Transverse colon (tissue), 4 donors: ENCODE measurements around the gene HIVEP3. TPM values are rescaled to one million over a fixed set of nuclear protein-coding genes. Genes with fewer than 3 reads are reported as not detected.

Experiments used
- DNase-seq: peaks from one replicate; pipeline ENCODE4 v3.0.0-alpha.2; 2019
- H3K27ac ChIP-seq, 4 donors: fragments of 200-600 bp; sonication (generic); 2 replicates each; pipeline ENCODE4 v1.5.1; 2016 to 2018; ENCODE audit warnings: inconsistent platforms in 4 of 4
- H3K27me3 ChIP-seq: fragments of 200-600 bp; sonication (generic); 2 replicates; pipeline ENCODE4 v1.5.1; 2017; ENCODE audit warnings: inconsistent platforms
- H3K36me3 ChIP-seq, 4 donors: fragments of 200-600 bp; sonication (generic); 2 replicates each; pipeline ENCODE4 v1.5.1; 2017 to 2019; ENCODE audit warnings: inconsistent platforms in 4 of 4
- H3K4me1 ChIP-seq, 4 donors: fragments of 200-600 bp; sonication (generic); 2 replicates each; pipeline ENCODE4 v1.5.1; 2017 to 2020; ENCODE audit warnings: inconsistent platforms in 4 of 4
- H3K4me3 ChIP-seq, 4 donors: fragments of 200-600 bp; sonication (generic); 1 replicate in 1 of 4; 2 replicates in 3 of 4; pipeline versions ENCODE4 v1.5.1 to v1.6.1; 2017 to 2019; ENCODE audit warnings: inconsistent platforms in 4 of 4
- H3K9me3 ChIP-seq, 2 donors: fragments of 200-600 bp; sonication (generic); 2 replicates each; pipeline ENCODE4 v1.5.1; 2017 to 2019; ENCODE audit warnings: inconsistent platforms in 2 of 2
- CTCF ChIP-seq, 5 experiments: fragments of 200-600 bp in 3 of 5; fragments of 450-650 bp in 2 of 5; sonication (generic) in 3 of 5; IDR thresholded peaks; 1 replicate in 2 of 5; 2 replicates in 3 of 5; pipeline ENCODE4 v1.5.1; 2016 to 2017; ENCODE audit warnings: antibody characterized with exemption in 5 of 5, inconsistent platforms in 3 of 5, mild to moderate bottlenecking in 2 of 5, moderate library complexity in 1 of 5
- EP300 ChIP-seq: sonication (generic); formaldehyde crosslinking; IDR thresholded peaks from one replicate; pipeline ENCODE4 v1.6.1; 2017; ENCODE audit warnings: antibody characterized with exemption, low read depth
- POLR2A ChIP-seq: fragments of 450-650 bp; IDR thresholded peaks from one replicate; pipeline ENCODE4 v1.6.1; 2016; ENCODE audit warnings: antibody characterized with exemption, mild to moderate bottlenecking, moderate library complexity
- POLR2AphosphoS5 ChIP-seq, 3 donors: sonication (generic); formaldehyde crosslinking; IDR thresholded peaks; one replicate each; pipeline ENCODE4 v1.6.1; 2016; ENCODE audit warnings: antibody characterized with exemption in 3 of 3
- WGBS, 2 donors: methylation state at CpG; one replicate each; pipeline ENCODE4 v1.1.5; 2018; ENCODE audit warnings: low coverage in 1 of 2; 5-methylcytosine and 5-hydroxymethylcytosine counted together
- in situ Hi-C, 4 donors: fragments of 200-750 bp; cut with MboI; loops; one replicate each; pipeline versions ENCODE4 v1.15.0 to v1.15.1; 2017; ENCODE audit warnings: low sequenced_read_pairs in 3 of 4, low pct_ligation_motif_present in 1 of 4, low pct_unique_long_range_greater_than_20kb in 1 of 4
- intact Hi-C: fragments of 100-400 bp; cut with DNase I; formaldehyde crosslinking; loops from one replicate; pipeline ENCODE4 v1.15.1; 2023; ENCODE audit warnings: low total_unique reads
- total RNA-seq, 4 donors: library from RNA; depleted of rRNA; stranded (reverse); fragments of >200 nt; gene quantifications; one replicate each; pipeline ENCODE4 v1.1.0, GENCODE V29; 2016

HIVEP3 gene
- total RNA-seq, 4 donors from 2014 or later, result 3.7 to 15.0 (median 5.2) TPM

- TF ChIP-seq CTCF (IDR thresholded peaks at IDR 0.05) (no peak), POLR2A (no peak), EP300 (no peak), POLR2AphosphoS5 (IDR thresholded peaks at IDR 0.05) (no peak)
- 80% methylated on average over 2 to 9 of the region's 9 CpGs for WGBS, 2 donors
- in situ Hi-C loops, result no loop called here
- no peak for DNase-seq
- Histone ChIP-seq H3K36me3 (no peaks in the 10 kb centered on the region), H3K27me3 (no peaks in the 10 kb centered on the region), H3K4me3 (no peak overlapping the region), H3K9me3 (no peaks in the 10 kb centered on the region), H3K27ac (no peak overlapping the region), H3K4me1 (peaks cover 0 to 14% (median 11%) of the 10 kb centered on the region in 4 donors)
- intact Hi-C loops, result no loop called here
These were observed 34.2 kb downstream of the HIVEP3 start for GRCh38 chr1:41884256-41885230.

DNA sequence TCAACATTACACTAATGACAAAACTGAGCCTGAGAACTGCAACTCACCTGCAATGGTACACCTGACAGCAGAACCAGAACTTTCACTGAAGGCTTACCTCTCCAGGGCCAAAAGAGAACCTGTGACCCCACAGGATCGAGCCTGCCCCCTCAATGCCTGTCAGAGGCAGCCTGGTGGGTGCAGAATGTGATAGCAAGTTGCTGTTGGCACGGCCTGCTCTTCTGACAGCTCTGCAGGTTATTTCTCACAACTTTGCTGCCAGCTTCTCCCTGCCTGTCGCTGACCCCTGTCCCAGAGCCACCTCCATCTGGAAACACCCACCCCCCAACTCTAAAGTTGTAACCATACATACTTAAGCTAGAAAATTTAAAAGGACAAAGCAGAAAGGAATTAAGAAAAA, 35.2 kb downstream of the HIVEP3 start:
- in situ Hi-C loops (no loop called here), intact Hi-C loops (no loop called here)
- no peak for DNase-seq
- H3K9me3 ChIP-seq, result no peaks in the 10 kb centered on the region
- WGBS, 2 donors, result 53 to 80% methylated on average over 1 to 3 of the region's 3 CpGs
- no peaks in the 10 kb centered on the region for H3K36me3 ChIP-seq
- no peak overlapping the region for H3K4me3 ChIP-seq
- no peaks in the 10 kb centered on the region for H3K27me3 ChIP-seq
- no peak overlapping the region for H3K27ac ChIP-seq
- H3K4me1 ChIP-seq, result peaks cover 0 to 14% (median 11%) of the 10 kb centered on the region in 4 donors
- TF ChIP-seq POLR2AphosphoS5 (IDR thresholded peaks at IDR 0.05) (no peak), POLR2A (no peak), EP300 (no peak), CTCF (IDR thresholded peaks at IDR 0.05) (no peak)

- no peak for DNase-seq
- Histone ChIP-seq H3K27ac (peak overlapping the region in 3 of 4 donors; percentile 17 to 42 (median 31)), H3K4me3 (no peak overlapping the region), H3K4me1 (peaks cover 0 to 14% (median 11%) of the 10 kb centered on the region in 4 donors), H3K9me3 (no peaks in the 10 kb centered on the region), H3K36me3 (no peaks in the 10 kb centered on the region), H3K27me3 (no peaks in the 10 kb centered on the region)
- intact Hi-C loops (loop anchor here (1.0 kb wide), 1 partner anchor 45 kb away; no protein-coding TSS in a partner anchor), in situ Hi-C loops (no loop called here)
- TF ChIP-seq POLR2A, result no peak
- TF ChIP-seq EP300, result no peak
- TF ChIP-seq CTCF (IDR thresholded peaks at IDR 0.05), result no peak
- TF ChIP-seq POLR2AphosphoS5 (IDR thresholded peaks at IDR 0.05), result no peak
These were observed 36.2 kb downstream of the HIVEP3 start for GRCh38 chr1:41882486-41882885.

DNA sequence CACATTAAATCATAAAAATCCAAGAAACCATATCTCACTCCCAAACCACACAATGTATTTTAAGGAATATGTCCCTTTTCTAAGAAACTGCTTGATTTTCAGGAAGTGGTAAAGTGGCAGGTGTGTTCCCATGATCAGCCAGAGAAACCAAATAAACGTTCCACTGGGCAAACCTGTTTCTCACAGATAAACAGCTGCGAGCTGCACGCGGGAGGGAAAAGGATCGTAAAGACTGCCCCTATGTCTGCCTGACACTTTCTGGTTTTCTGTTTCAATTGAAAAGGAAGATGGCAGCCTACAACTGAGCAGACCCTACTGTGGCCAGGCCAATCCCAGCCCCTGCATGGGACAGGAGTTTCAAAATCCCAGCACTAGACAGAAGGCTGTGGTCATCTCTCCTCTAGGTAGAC, 36.6 kb downstream of the HIVEP3 start:
- no peaks in the 10 kb centered on the region for H3K9me3 ChIP-seq
- WGBS, 2 donors, result 40 to 47% methylated on average over 5 of the region's 5 CpGs
- intact Hi-C loops, result loop anchor here (1.0 kb wide), 1 partner anchor 45 kb away; no protein-coding TSS in a partner anchor
- H3K27me3 ChIP-seq, result no peaks in the 10 kb centered on the region
- H3K4me3 ChIP-seq, result no peak overlapping the region
- H3K4me1 ChIP-seq, result peaks cover 0 to 14% (median 11%) of the 10 kb centered on the region in 4 donors
- in situ Hi-C loops, result no loop called here
- TF ChIP-seq CTCF (IDR thresholded peaks at IDR 0.05) (no peak), EP300 (no peak), POLR2AphosphoS5 (IDR thresholded peaks at IDR 0.05) (peak in 2 of 3 donors; percentile 7 to 10), POLR2A (no peak)
- peak; percentile 39 for DNase-seq
- H3K27ac ChIP-seq, result peak overlapping the region in 3 of 4 donors; percentile 17 to 42 (median 31)
- H3K36me3 ChIP-seq, result no peaks in the 10 kb centered on the region
